ENCODE measurements around the gene ADPRHL1.

ADPRHL1 gene

GRCh38 chr13:113351514-113352026 is 101.7 kb downstream of the ADPRHL1 start:
- DNase-seq: no peak

DNA sequence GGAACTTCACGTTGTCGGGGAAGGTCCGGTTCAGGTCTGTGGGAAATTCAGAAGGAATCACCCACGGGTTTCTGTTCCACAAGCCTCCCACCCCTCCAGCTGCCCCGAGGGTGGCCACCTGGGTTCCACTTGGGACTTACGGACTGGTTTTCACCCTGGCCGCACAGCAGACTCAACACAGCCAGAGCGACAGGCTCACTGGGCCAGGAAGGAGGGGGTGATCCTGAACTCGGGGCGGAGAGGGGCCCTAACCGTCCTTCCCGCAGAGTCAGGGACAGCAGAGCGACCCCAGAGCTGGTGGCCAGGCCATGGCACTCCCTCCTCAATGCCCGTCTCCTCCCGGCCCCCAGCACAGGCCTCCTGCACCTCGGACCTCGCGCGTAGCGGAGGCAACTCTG is 102.4 kb downstream of the ADPRHL1 start:
- DNase-seq: no peak

GRCh38 chr13:113350065-113350937 is 103.0 kb downstream of the ADPRHL1 start:
- no peak for DNase-seq

Data from anterior cingulate cortex (tissue), 58 donors.